H9 (cell line): ENCODE results near the gene GPR156. TPM values are rescaled to one million over a fixed set of nuclear protein-coding genes. Genes with fewer than 3 reads are reported as not detected.
A peak's percentile ranks its signal among the peaks of the same experiment; 100 is the strongest.

Experiments
- DNase-seq: peaks from one replicate; pipeline ENCODE4 v3.0.0-alpha.2; 2017
- H2AFZ ChIP-seq: one replicate; pipeline ENCODE4 v1.6.1; 2013; ENCODE audit warnings: mild to moderate bottlenecking, low read length, control low read depth, moderate library complexity
- H2AK5ac ChIP-seq: 2 replicates; pipeline ENCODE4 v1.6.1; 2013; ENCODE audit warnings: low read length, control low read depth, mixed read lengths; ENCODE audit not compliant: insufficient read length
- H2BK120ac ChIP-seq: one replicate; pipeline ENCODE4 v1.6.1; 2013; ENCODE audit warnings: low read depth, mild to moderate bottlenecking, low read length, control low read depth, inconsistent platforms; ENCODE audit not compliant: poor library complexity, severe bottlenecking
- H2BK12ac ChIP-seq: 2 replicates; pipeline ENCODE4 v1.6.1; 2013; ENCODE audit warnings: low read length, control low read depth, mixed read lengths, low read depth; ENCODE audit not compliant: insufficient read length
- H2BK15ac ChIP-seq: 2 replicates; pipeline ENCODE4 v1.6.1; 2013; ENCODE audit warnings: low read depth, low read length, control low read depth
- H2BK20ac ChIP-seq: one replicate; pipeline ENCODE4 v1.6.1; 2013; ENCODE audit warnings: low read depth, mild to moderate bottlenecking, low read length, control low read depth, inconsistent platforms; ENCODE audit not compliant: poor library complexity, severe bottlenecking
- H2BK5ac ChIP-seq: 2 replicates; pipeline ENCODE4 v1.6.1; 2013; ENCODE audit warnings: low read length, control low read depth, mixed read lengths; ENCODE audit not compliant: insufficient read length
- H3K14ac ChIP-seq: 2 replicates; pipeline ENCODE4 v1.6.1; 2013; ENCODE audit warnings: low read length, control low read depth; ENCODE audit not compliant: insufficient read depth
- H3K18ac ChIP-seq: 2 replicates; pipeline ENCODE4 v1.6.1; 2013; ENCODE audit warnings: low read depth, mild to moderate bottlenecking, mixed read lengths, low read length, control low read depth; ENCODE audit not compliant: insufficient read length
- H3K23ac ChIP-seq: 2 replicates; pipeline ENCODE4 v1.6.1; 2013; ENCODE audit warnings: low read length, control low read depth, mixed read lengths, low read depth; ENCODE audit not compliant: insufficient read length
- H3K23me2 ChIP-seq: 2 replicates; pipeline ENCODE4 v1.6.1; 2013; ENCODE audit warnings: low read depth, mild to moderate bottlenecking, mixed read lengths, low read length, control low read depth; ENCODE audit not compliant: insufficient read length, poor library complexity, severe bottlenecking
- H3K27ac ChIP-seq: 2 replicates; pipeline ENCODE4 v1.5.1; 2013; ENCODE audit warnings: low read length, control low read depth, mixed read lengths, low read depth; ENCODE audit not compliant: insufficient read length
- H3K27me3 ChIP-seq: 2 replicates; pipeline ENCODE4 v1.6.1; 2013; ENCODE audit warnings: low read length, control low read depth, inconsistent platforms; ENCODE audit not compliant: insufficient read depth
- H3K4ac ChIP-seq: 2 replicates; pipeline ENCODE4 v1.6.1; 2013; ENCODE audit warnings: low read depth, mild to moderate bottlenecking, control low read depth, inconsistent platforms, low read length, moderate library complexity
- H3K4me1 ChIP-seq: 2 replicates; pipeline ENCODE4 v1.6.1; 2013; ENCODE audit warnings: low read length, control low read depth, inconsistent platforms; ENCODE audit not compliant: insufficient read depth
- H3K4me2 ChIP-seq: 2 replicates; pipeline ENCODE4 v1.6.1; 2013; ENCODE audit warnings: low read length, control low read depth, mixed read lengths; ENCODE audit not compliant: insufficient read length, insufficient read depth
- H3K56ac ChIP-seq: 2 replicates; pipeline ENCODE4 v1.6.1; 2013; ENCODE audit warnings: low read depth, mild to moderate bottlenecking, mixed read lengths, low read length, control low read depth; ENCODE audit not compliant: insufficient read length
- H3K79me1 ChIP-seq: 2 replicates; pipeline ENCODE4 v1.6.1; 2013; ENCODE audit warnings: low read depth, mild to moderate bottlenecking, moderate library complexity, low read length, control low read depth, inconsistent platforms; ENCODE audit not compliant: insufficient read depth, poor library complexity, severe bottlenecking
- H3K79me2 ChIP-seq: 2 replicates; pipeline ENCODE4 v1.6.1; 2013; ENCODE audit warnings: low read length, control low read depth, inconsistent platforms; ENCODE audit not compliant: insufficient read depth
- H3K9ac ChIP-seq: 2 replicates; pipeline ENCODE4 v1.6.1; 2013; ENCODE audit warnings: low read length, control low read depth, mixed read lengths; ENCODE audit not compliant: insufficient read length; ENCODE audit errors: extremely low read depth
- H3K9me3 ChIP-seq: one replicate; pipeline ENCODE4 v1.6.1; 2013; ENCODE audit warnings: low read depth, low read length, inconsistent platforms; ENCODE audit not compliant: control insufficient read depth
- H3T11ph ChIP-seq: one replicate; pipeline ENCODE4 v1.6.1; 2013; ENCODE audit warnings: mild to moderate bottlenecking, low read length, control low read depth, inconsistent platforms
- H4K20me1 ChIP-seq: one replicate; pipeline ENCODE4 v1.6.1; 2013; ENCODE audit not compliant: control insufficient read depth, insufficient read length, insufficient read depth
- H4K5ac ChIP-seq: 2 replicates; pipeline ENCODE4 v1.6.1; 2013; ENCODE audit warnings: low read depth, mild to moderate bottlenecking, mixed read lengths, low read length, control low read depth; ENCODE audit not compliant: insufficient read length
- H4K8ac ChIP-seq: replicated peaks from 2 replicates; pipeline ENCODE4 v1.6.1; 2013; ENCODE audit warnings: low read length, control low read depth, mixed read lengths, low read depth; ENCODE audit not compliant: insufficient read length
- H4K91ac ChIP-seq: 2 replicates; pipeline ENCODE4 v1.6.1; 2013; ENCODE audit warnings: low read depth, mild to moderate bottlenecking, moderate library complexity, mixed read lengths, low read length, control low read depth; ENCODE audit not compliant: insufficient read length
- H3K27ac Mint-ChIP-seq, 3 experiments: 2 replicates in 2 of 3; 3 replicates in 1 of 3; pipeline ENCODE4 v1.8.0; 2020 to 2021; ENCODE audit warnings: mixed read lengths in 3 of 3, mild to moderate bottlenecking in 1 of 3, moderate library complexity in 1 of 3
- H3K27me3 Mint-ChIP-seq: 2 replicates; pipeline ENCODE4 v1.8.0; 2021; ENCODE audit warnings: low read depth, mild to moderate bottlenecking, moderate library complexity, mixed read lengths
- H3K36me3 Mint-ChIP-seq, 3 experiments: 2 replicates in 2 of 3; 3 replicates in 1 of 3; pipeline ENCODE4 v1.8.0; 2020 to 2021; ENCODE audit warnings: low read depth in 3 of 3, mixed read lengths in 3 of 3; ENCODE audit not compliant: insufficient read depth in 1 of 3
- H3K4me1 Mint-ChIP-seq, 2 experiments: 2 replicates each; pipeline ENCODE4 v1.8.0; 2020; ENCODE audit warnings: mixed read lengths in 2 of 2
- H3K4me3 Mint-ChIP-seq, 2 experiments: 2 replicates in 1 of 2; 3 replicates in 1 of 2; pipeline ENCODE4 v1.8.0; 2020 to 2021; ENCODE audit warnings: mild to moderate bottlenecking in 2 of 2, mixed read lengths in 2 of 2, moderate library complexity in 1 of 2
- H3K9me3 Mint-ChIP-seq, 2 experiments: 2 replicates in 1 of 2; 3 replicates in 1 of 2; pipeline ENCODE4 v1.8.0; 2020; ENCODE audit warnings: mild to moderate bottlenecking in 2 of 2, mixed read lengths in 2 of 2, moderate library complexity in 1 of 2
- CTCF ChIP-seq: fragments of 200-600 bp; sonication (generic); conservative IDR thresholded peaks from 3 replicates; pipeline ENCODE4 v1.8.0; 2021; ENCODE audit warnings: antibody characterized with exemption, mild to moderate bottlenecking
- WGBS: extraction: QIAGEN DNeasy Blood & Tissue Kit; methylation state at CpG from one replicate; pipeline ENCODE4 v1.1.7; 2013; ENCODE audit warnings: missing lambda C conversion rate, low lambda C conversion rate, mixed read lengths; ENCODE audit not compliant: insufficient read length; ENCODE audit errors: extremely low coverage; 5-methylcytosine and 5-hydroxymethylcytosine counted together
- total RNA-seq: library from RNA; stranded (reverse); gene quantifications from 2 replicates; pipeline ENCODE4 v1.2.1, GENCODE V29; 2021

Gene GPR156
- total RNA-seq, 1 experiment from 2014 or later: 1.8 TPM

GRCh38 chr3:120263792-120264191, 21.2 kb downstream of the GPR156 start:
- Histone ChIP-seq H2BK20ac (no peak overlapping the region), H3K79me1 (no peaks in the 10 kb centered on the region), H2BK5ac (no peak overlapping the region), H3T11ph (no peak overlapping the region), H4K5ac (no peak overlapping the region), H4K20me1 (no peaks in the 10 kb centered on the region), H2BK15ac (no peak overlapping the region), H3K27me3 (no peaks in the 10 kb centered on the region), H3K23ac (no peak overlapping the region), H2BK12ac (no peak overlapping the region), H2AFZ (no peak overlapping the region), H3K56ac (no peak overlapping the region), H4K8ac (no peak overlapping the region), H3K27ac (no peak overlapping the region), H3K4me1 (no peaks in the 10 kb centered on the region), H4K91ac (no peak overlapping the region), H3K4ac (no peak overlapping the region), H2AK5ac (no peak overlapping the region), H3K79me2 (no peaks in the 10 kb centered on the region), H3K18ac (no peak overlapping the region), H2BK120ac (no peak overlapping the region), H3K9me3 (no peaks in the 10 kb centered on the region), H3K14ac (no peak overlapping the region), H3K9ac (no peak overlapping the region), H3K23me2 (no peaks in the 10 kb centered on the region), H3K4me2 (no peak overlapping the region)
- H3K27me3 Mint-ChIP-seq: no peaks in the 10 kb centered on the region; the same call in 1 of the 2 replicates
- H3K27ac Mint-ChIP-seq: no peak overlapping the region
- H3K4me3 Mint-ChIP-seq: no peak overlapping the region
- peaks cover 3 to 4% of the 10 kb centered on the region in 2 experiments; a peak in 4 of 5 replicates for H3K9me3 Mint-ChIP-seq
- no peaks in the 10 kb centered on the region for H3K36me3 Mint-ChIP-seq
- no peak for TF ChIP-seq CTCF
- WGBS: no CpG with 5 or more reads among the region's 5 CpGs
- DNase-seq: peak; percentile 38
- H3K4me1 Mint-ChIP-seq: peaks cover 2 to 5% of the 10 kb centered on the region in 2 experiments; a peak in 3 of 4 replicates
